GM19193 (cell line): ENCODE data around the gene ANTXR1.

Experiments
- POLR2A ChIP-seq: IDR thresholded peaks from 4 replicates; pipeline ENCODE4 v1.6.1; 2011; ENCODE audit not compliant: insufficient read depth, insufficient read length; ENCODE audit errors: extremely low read depth

The ANTXR1 gene

DNA sequence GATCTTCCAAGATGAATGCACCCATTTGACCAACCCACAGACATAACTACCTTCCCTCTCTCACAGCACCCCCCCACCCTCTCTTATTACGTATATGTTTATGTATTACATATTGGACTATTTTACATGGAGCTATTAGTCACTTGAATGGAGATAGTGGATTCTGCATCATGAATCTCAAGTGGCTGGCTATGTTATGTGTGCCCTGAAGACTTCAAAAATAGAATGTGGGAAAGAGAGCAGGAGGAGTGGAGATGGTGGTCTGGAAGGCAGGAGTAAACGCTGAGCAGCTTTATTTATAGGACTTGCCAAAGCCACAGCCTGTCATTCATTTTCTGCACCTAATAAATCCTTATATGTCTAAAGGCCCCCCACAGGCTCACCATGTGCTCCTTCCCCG is 4.9 kb downstream of the ANTXR1 start:
- TF ChIP-seq POLR2A, result no peak

DNA sequence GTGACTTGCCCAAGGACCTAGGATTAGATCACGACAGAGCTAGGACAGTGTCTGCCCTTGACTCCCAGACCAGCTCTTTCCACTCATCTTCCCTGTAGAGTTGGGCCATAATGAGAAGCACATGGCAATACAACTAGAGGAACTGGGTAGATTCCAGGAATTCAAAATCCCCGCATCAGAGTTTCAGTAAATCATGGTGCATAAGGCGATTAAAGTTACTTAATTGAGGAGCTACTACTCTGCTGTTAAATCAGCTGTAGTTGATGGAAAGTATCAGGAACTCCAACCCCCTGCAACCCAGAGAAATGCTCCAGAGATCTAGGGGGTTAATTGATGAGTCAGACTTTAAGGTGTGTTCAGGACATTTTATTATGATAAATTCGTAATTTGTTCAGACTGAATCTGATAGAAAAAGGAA is 5.7 kb downstream of the ANTXR1 start:
- no peak for TF ChIP-seq POLR2A

DNA sequence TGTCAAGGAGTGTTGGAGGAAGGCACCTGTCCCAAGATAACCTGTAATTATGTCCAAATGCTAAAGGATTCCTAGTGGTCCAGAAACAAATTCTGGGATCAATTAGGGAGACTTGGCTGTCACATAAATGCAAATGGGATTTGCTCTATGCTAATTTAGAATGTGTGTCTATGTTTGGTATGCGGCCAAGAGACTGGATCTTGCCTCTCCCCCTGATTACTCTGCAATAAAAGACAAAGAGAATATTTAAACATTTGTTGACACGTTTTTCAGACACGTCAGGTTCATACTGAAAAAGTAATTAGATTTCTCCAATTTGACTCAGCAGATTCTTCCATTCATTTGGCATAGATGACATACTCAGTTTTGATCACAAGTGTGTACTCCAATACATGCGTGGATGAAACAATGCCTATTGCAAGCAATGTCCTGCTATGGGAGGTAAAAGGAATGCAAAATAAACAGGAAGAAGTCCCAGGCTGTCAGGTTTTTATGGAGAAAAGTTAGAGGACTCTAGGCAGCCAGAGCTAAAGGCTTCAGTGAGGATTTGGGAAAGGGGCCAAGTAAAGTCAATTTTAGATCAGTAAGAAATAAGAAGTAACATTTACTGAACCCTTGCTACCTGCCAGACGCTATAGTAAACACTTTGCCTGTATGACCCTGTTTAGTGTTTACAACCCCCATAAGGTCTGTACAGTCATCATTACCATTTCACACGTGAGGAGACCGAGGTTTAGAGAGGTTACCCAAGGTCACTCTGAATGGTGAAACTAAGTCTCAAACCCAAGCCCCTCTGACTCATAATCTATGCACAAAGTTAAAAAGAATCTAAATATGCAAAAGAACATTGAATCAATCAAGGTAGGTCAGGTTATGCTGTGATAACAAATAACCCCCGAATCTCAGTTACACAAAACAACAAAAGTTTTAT is 7.8 kb downstream of the ANTXR1 start:
- TF ChIP-seq POLR2A, result no peak

DNA sequence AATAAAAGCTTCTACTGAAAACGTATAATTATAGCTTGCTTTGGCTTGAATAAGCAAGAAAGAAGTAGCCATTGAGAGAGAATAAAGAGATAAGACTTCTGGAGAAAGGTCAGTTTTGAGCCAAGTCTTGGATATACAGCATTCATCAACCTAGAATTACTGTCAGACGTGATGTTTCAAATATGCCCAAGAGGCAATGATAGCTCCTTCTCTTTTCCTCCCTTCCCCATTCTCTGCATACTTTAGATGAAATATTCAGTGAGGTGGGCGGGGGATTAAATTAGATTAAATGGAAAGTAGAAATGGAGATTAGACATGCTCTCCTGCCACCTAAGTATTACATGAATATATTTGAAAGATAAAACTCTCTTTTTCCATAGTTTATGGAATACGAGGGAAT is 8.7 kb downstream of the ANTXR1 start:
- TF ChIP-seq POLR2A, result no peak

DNA sequence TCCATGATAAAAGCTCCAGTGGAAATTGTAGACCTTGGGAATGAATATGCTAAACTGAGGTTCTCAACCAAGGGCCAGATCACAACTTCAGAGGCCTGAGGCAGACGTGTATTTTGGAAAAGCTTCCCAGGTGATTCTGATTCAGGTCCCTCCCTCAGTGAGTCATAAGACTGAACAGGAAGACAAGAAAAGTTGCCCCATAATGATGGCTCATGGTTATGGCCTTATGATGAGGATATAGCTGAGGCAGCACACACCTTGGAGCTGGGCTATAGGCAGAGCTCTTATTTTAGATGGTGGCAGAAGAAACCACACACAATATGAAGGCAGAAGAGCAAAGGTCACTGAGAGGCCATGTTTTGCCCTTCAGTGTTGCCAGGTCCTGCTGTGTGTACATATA is 9.6 kb downstream of the ANTXR1 start:
- TF ChIP-seq POLR2A, result no peak

DNA sequence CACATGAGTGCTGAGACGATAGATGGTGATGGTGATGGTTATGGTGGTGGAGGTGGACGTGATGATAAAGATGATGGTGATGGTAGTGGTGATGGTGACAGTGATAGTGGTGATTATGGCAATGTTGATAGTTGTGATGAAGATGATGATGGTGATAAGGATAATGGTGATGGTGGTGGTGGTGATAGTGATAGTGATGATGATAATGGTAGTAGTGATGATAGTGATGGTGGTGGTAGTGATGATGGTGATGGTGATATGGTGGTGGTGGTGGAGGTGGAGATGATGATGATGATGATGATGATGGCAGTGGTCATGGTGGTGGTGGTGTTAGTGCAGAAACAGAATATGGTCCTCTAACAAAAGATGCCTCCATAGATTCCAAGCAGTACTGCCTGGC is 10.3 kb downstream of the ANTXR1 start:
- TF ChIP-seq POLR2A, result no peak

DNA sequence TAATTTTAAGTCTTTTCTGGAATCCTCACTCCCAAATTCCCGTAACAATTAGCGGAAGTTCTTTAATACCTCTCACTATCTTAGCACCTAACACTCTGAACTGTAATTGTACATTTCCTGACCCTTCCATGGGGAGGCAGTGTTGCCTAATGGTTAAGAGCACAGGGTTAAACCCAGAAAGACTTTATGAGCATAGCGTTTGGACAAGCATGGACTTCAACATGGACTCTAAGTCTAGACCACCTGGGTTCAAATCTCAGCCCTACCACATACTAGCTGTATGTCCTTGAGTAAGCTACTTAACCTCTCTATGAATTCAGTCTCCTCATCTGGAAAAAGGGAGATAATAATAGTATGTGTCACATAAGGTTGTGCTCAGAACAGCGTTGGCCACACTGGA is 13.0 kb downstream of the ANTXR1 start:
- no peak for TF ChIP-seq POLR2A

DNA sequence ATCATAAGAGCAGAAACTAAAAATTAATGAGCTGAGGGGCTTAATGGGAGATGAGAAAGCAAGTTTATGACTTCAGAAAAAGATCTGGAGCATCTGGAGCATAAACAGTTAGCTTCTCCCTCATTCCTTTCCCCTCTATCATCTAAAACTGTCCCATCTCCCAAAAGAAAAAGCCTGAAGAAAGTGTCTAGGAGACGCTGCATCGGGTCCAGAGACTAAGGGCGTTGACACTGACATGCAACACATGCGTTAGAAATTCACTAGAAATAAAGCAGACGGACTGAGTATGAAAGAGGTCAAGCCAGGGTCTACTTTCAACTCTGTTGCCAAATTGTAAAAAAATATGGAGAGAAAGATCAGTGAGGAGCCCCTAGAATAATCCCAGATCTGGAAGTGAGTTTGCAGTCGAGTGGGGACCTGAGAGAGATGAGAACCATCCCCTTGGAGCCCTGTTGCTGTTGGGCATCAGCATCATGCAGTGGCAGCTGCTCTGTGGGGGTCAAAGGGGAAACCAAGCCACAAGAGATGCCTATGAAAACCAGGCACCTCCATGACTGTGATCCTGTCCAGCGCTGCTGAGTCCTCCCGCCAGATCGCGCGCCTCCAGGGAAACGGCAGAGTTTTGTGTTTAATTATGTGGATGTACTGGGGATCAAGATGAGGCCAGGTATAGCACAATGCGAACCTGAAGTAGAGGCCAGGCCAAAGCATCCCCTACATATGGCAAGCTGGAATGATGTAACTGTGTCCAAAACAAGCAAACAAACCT is 13.9 kb downstream of the ANTXR1 start:
- TF ChIP-seq POLR2A, result no peak

DNA sequence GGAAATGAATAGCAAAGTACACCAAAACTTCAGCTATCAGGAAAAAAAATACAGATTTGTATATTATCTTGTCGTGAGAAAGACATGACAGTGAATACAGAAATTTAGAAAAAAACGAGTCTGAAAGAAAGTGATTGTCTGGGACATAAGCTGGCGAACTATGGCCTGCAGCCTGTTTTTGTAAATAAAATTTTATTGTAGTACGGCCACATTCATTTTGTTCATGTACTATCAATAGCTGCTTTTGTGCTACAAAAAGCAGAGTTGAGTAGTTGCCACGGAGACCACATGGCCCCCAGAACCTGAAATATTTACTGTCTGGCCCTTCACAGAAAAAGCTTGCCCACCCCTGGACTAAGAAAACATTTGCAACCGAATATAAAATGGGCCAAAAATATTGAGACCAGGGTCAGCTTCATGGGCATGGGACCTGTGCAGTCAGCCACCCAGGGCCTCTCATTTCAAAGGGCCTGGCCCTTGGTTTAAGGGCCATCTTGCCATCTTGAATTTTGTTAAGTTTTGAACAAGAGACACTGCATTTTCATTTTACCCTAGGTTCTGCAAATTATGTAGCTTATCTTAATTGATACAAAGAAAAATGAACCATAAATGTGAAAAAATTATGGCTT is 17.9 kb downstream of the ANTXR1 start:
- no peak for TF ChIP-seq POLR2A

DNA sequence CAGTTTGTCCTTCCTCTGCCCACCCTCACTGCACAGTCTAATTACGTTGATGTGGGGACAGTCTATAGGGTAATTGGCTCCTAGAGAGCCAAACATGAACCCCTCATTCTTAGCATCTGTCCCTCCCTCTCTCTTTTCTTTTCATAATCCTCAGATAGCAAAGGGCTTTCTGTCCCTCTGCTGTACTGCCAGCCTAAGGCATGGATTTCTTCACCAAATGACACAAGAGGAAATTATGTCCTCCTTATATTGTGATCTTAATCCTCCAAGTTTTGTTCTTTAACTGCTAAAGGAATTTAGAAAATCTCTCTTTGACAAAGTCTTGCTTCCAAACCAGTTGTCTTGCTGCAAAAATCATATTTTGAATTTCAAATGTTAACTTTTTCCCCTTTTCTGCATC is 18.5 kb downstream of the ANTXR1 start:
- no peak for TF ChIP-seq POLR2A

DNA sequence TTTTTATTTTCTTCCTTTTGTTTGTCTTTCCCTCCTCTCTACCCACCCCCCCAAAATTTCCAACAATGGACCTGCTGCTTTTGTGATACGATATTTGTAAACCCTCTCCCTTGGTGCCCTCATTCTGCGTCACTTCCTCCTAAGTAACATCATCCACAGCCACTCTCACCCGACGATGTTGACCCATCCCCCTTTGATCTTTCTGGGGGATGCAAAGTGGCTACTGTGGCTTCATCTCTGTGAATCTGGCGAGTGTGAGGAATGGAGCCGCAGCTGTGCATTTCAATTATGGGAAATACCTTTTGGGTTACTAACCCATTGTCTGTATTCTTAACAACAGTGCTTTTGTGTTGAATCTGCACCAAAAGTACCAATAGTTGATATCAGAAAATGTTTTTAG is 19.4 kb downstream of the ANTXR1 start:
- TF ChIP-seq POLR2A, result no peak

DNA sequence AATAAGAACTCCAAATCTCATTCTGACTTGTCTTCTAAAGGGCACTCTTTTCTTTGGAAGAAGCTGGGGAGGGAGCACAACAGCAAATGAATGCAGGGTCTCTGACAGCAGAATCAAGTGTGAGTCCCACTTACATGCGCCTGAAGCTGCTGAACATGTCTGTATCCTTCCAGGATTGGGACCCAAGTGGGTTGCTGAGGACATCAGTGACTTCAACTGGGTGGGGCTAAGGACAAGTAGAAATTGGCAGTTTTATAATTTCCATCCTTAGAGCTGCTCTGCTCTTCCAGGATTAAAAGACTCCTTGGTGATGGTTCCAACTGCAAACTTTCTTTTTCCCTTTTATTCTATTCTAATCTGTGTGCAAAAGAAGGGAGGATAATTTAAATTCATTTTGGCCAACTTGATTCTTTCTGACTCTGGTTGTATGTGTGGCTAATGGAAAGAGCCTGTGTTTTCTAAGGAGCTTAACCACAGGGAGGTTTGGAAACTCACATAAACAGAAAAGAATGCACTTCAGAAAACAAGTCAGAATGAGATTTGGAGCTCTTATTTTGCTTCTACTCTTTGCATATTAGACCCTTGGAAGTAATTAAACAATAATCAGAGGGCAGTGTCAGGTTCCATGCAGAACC is 20.6 kb downstream of the ANTXR1 start:
- no peak for TF ChIP-seq POLR2A

DNA sequence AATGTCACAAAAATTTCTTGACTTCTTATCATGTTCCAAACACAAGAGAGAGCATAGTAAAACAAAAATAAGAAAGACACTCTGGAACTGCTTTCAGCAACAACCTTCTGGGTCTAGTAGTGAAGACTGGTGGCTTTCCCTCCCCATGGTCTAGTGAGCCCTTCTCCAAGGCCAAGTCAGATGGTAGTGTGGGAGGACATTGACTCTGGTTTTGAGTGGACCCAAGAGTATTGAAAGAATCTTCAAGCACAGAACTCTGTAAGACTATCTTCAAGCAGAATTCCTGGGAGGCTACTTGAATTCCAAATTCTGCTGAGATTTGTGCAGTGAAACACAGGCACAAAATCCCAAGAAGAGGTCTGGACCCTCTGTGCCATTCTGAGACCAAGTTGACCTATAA is 21.1 kb downstream of the ANTXR1 start:
- TF ChIP-seq POLR2A, result no peak

DNA sequence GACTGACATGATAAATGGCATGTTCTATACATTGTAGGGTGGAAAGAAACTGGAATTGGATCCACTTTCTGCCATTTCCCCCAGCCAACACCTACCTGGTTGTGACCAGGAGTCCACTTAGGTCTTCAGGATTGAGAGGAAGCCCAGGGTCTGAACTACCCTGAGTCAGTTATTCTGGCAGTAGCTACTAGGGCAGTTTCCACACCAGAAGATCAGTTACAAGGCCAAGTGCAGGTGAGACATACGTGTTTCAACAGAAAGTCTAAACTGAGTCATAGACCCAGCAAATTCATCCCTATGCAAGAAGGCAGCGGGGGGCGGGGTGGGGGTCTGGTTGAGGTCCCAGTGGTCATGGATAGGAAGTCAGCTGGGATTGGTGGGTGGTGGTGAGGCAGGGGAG is 21.9 kb downstream of the ANTXR1 start:
- no peak for TF ChIP-seq POLR2A

DNA sequence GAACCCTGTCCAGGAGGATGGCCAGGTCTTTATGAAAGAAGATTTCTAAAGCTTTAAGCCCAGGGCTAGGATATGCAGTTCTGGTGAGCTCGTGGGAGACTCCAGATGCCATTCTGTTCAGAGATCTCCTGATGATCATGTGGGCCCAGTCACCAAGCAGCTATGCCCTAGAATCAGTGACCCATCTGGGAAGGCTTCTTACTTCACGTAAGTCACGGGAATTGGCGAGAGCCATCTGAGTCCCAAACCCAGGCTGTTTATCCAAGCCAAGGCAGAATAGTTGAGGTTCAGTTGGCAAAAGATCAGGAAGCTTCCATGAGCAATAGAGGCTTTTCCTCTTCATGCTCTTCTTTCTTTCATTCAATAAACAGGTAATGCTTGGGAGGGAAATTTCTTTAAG is 23.9 kb downstream of the ANTXR1 start:
- TF ChIP-seq POLR2A, result no peak
